Upper lobe of left lung (tissue), 4 donors: Measurements from ENCODE around the gene PKIG.

Experiments used
- CTCF ChIP-seq, 6 experiments: fragments of 450-650 bp in 4 of 6; fragments of 200-600 bp in 2 of 6; sonication (generic) in 2 of 6; IDR thresholded peaks; one replicate each; pipeline ENCODE4 v1.5.1; 2016 to 2019; ENCODE audit warnings: antibody characterized with exemption in 6 of 6
- POLR2A ChIP-seq, 4 donors: fragments of 450-650 bp; IDR thresholded peaks; one replicate each; pipeline ENCODE4 v1.5.1; 2016 to 2017; ENCODE audit warnings: antibody characterized with exemption in 4 of 4, mild to moderate bottlenecking in 2 of 4

GRCh38 chr20:44549123-44549522, 33.3 kb upstream of the PKIG start:
- TF ChIP-seq POLR2A (IDR thresholded peaks at IDR 0.05) = no peak
- no peak for TF ChIP-seq CTCF (IDR thresholded peaks at IDR 0.05)
